K562 (cell line): ENCODE data around the gene CCT4. TPM values are rescaled to one million over a fixed set of nuclear protein-coding genes. Genes with fewer than 3 reads are reported as not detected.
A peak's percentile ranks its signal among the peaks of the same experiment; 100 is the strongest.

Experiments used
- ATF3 ChIP-seq, 2 experiments: fragments of 450-650 bp in 1 of 2; sonication (generic) in 1 of 2; formaldehyde crosslinking in 1 of 2; IDR thresholded peaks in 1 of 2; conservative IDR thresholded peaks in 1 of 2; 2 replicates each; pipeline versions ENCODE4 v1.6.1 to v1.8.1; 2016 to 2023; ENCODE audit warnings: mild to moderate bottlenecking in 2 of 2, moderate library complexity in 2 of 2, inconsistent platforms in 1 of 2, missing genetic modification reagents in 1 of 2
- CREM ChIP-seq: IDR thresholded peaks from 2 replicates; pipeline ENCODE4 v1.6.1; 2014; ENCODE audit warnings: antibody characterized with exemption, low read depth
- CTBP1 ChIP-seq: fragments of 450-650 bp; IDR thresholded peaks from 2 replicates; pipeline ENCODE4 v1.6.1; 2016; ENCODE audit warnings: borderline replicate concordance
- ESRRA ChIP-seq: fragments of 450-650 bp; IDR thresholded peaks from 2 replicates; pipeline ENCODE4 v1.6.1; 2014; ENCODE audit warnings: low read depth, mild to moderate bottlenecking, moderate library complexity, borderline replicate concordance
- GTF2E2 ChIP-seq: fragments of 200-800 bp; sonication (Bioruptor generic); IDR thresholded peaks from 2 replicates; pipeline ENCODE4 v1.6.1; 2016; ENCODE audit warnings: missing genetic modification characterization, missing compliant biosample characterization
- HNRNPUL1 ChIP-seq: fragments of 200-400 bp; formaldehyde crosslinking; IDR thresholded peaks from 2 replicates; pipeline ENCODE4 v1.6.1; 2017; ENCODE audit warnings: low read length
- KDM4B ChIP-seq, 2 experiments: fragments of 450-650 bp in 1 of 2; sonication (generic) in 1 of 2; IDR thresholded peaks; 2 replicates each; pipeline ENCODE4 v1.6.1; 2016 to 2017; ENCODE audit warnings: borderline replicate concordance in 2 of 2, antibody characterized with exemption in 1 of 2, low read depth in 1 of 2, mild to moderate bottlenecking in 1 of 2
- LCOR ChIP-seq: sonication (generic); formaldehyde crosslinking; IDR thresholded peaks from 2 replicates; pipeline ENCODE4 v1.8.0; 2022; ENCODE audit warnings: mild to moderate bottlenecking, missing genetic modification reagents
- MAFG ChIP-seq: fragments of 450-650 bp; conservative IDR thresholded peaks from 2 replicates; pipeline ENCODE4 v1.6.1; 2016; ENCODE audit warnings: missing genetic modification characterization, missing compliant biosample characterization
- MECOM ChIP-seq: fragments of 250-450 bp; sonication (Bioruptor Pico); IDR thresholded peaks from 2 replicates; pipeline ENCODE4 v1.8.0; 2022; ENCODE audit warnings: inconsistent platforms
- POLR2AphosphoS5 ChIP-seq: IDR thresholded peaks from 2 replicates; pipeline ENCODE4 v1.6.1; 2011; ENCODE audit warnings: mild to moderate bottlenecking, low read depth, low read length, moderate library complexity; ENCODE audit not compliant: control insufficient read depth, insufficient read depth
- SMAD2 ChIP-seq: fragments of 150-350 bp; IDR thresholded peaks from 2 replicates; pipeline ENCODE4 v1.6.1; 2014; ENCODE audit warnings: low read depth, mild to moderate bottlenecking, low read length
- TCF7 ChIP-seq: sonication (generic); IDR thresholded peaks from 2 replicates; pipeline ENCODE4 v1.6.1; 2016; ENCODE audit warnings: antibody characterized with exemption, borderline replicate concordance
- ZNF431 ChIP-seq: sonication (generic); formaldehyde crosslinking; IDR thresholded peaks from 2 replicates; pipeline ENCODE4 v1.8.0; 2022; ENCODE audit warnings: mild to moderate bottlenecking, missing genetic modification reagents
- polyA plus RNA-seq, 8 experiments: library from polyadenylated mRNA; depleted of rRNA in 4 of 8; stranded (reverse) in 5 of 8; unstranded in 3 of 8; fragments of >200 nt; fragmentation: Nextera tagmentation in 2 of 8; fragmentation: Illumina TruSeq in 1 of 8; extraction: Ambion mirVana in 2 of 8; extraction: Trizol in 1 of 8; gene quantifications; 2 replicates each; pipeline versions ENCODE4 v1.2.1 to v1.2.3, GENCODE V29; 2011 to 2014; ENCODE audit warnings: inconsistent platforms in 1 of 8, missing spikeins in 1 of 8
- total RNA-seq, 7 experiments: library from RNA; depleted of rRNA in 6 of 7; stranded (reverse); fragments of >200 nt in 6 of 7; fragmentation: Illumina TruSeq in 2 of 7; extraction: Trizol in 2 of 7; gene quantifications; 2 replicates each; pipeline versions ENCODE4 v1.2.1 to v1.2.3, GENCODE V29; 2011 to 2021; ENCODE audit warnings: low replicate concordance in 1 of 7
- TF ChIP-seq, protein P1 (sequence below), 2 experiments: fragments of 450-650 bp; conservative IDR thresholded peaks; 2 replicates each; pipeline ENCODE4 v1.6.1; 2017; ENCODE audit warnings: mild to moderate bottlenecking in 2 of 2, moderate library complexity in 2 of 2
- TF ChIP-seq, protein P2 (sequence below), 2 experiments: IDR thresholded peaks; 2 replicates each; pipeline ENCODE4 v1.6.1; 2011; ENCODE audit warnings: borderline replicate concordance in 1 of 2, control low read depth in 1 of 2, low read depth in 1 of 2, low read length in 1 of 2, mild to moderate bottlenecking in 1 of 2, mixed read lengths in 1 of 2, moderate library complexity in 1 of 2; ENCODE audit not compliant: insufficient read depth in 1 of 2, insufficient read length in 1 of 2, poor library complexity in 1 of 2, severe bottlenecking in 1 of 2; ENCODE audit errors: extremely low read depth in 1 of 2
- TF ChIP-seq, protein P3 (sequence below): fragments of 450-650 bp; IDR thresholded peaks from 2 replicates; pipeline ENCODE4 v1.6.1; 2017; ENCODE audit warnings: mild to moderate bottlenecking, moderate library complexity
- TF ChIP-seq, protein P4 (sequence below): fragments of 200-400 bp; formaldehyde crosslinking; IDR thresholded peaks from 2 replicates; pipeline ENCODE4 v1.6.1; 2017; ENCODE audit warnings: mild to moderate bottlenecking, low read depth, low read length, moderate library complexity

The CCT4 gene
- total and polyA plus RNA-seq, 9 of the 15 experiments (the other 6 are each of a cell fraction or from before 2014, with no cell fraction given), result 101 to 368 (median 303) TPM

- TF ChIP-seq, protein P1, sequence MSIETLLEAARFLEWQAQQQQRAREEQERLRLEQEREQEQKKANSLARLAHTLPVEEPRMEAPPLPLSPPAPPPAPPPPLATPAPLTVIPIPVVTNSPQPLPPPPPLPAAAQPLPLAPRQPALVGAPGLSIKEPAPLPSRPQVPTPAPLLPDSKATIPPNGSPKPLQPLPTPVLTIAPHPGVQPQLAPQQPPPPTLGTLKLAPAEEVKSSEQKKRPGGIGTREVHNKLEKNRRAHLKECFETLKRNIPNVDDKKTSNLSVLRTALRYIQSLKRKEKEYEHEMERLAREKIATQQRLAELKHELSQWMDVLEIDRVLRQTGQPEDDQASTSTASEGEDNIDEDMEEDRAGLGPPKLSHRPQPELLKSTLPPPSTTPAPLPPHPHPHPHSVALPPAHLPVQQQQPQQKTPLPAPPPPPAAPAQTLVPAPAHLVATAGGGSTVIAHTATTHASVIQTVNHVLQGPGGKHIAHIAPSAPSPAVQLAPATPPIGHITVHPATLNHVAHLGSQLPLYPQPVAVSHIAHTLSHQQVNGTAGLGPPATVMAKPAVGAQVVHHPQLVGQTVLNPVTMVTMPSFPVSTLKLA (conservative IDR thresholded peaks at IDR 0.05), result peak; percentile 57 to 83
- TF ChIP-seq, protein P2, sequence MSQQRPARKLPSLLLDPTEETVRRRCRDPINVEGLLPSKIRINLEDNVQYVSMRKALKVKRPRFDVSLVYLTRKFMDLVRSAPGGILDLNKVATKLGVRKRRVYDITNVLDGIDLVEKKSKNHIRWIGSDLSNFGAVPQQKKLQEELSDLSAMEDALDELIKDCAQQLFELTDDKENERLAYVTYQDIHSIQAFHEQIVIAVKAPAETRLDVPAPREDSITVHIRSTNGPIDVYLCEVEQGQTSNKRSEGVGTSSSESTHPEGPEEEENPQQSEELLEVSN (IDR thresholded peaks at IDR 0.05; ENCODE audit: borderline replicate concordance in 1 of 2, extremely low read depth in 1 of 2, insufficient read depth in 1 of 2, insufficient read length in 1 of 2, low read depth in 1 of 2, low read length in 1 of 2, poor library complexity in 1 of 2, severe bottlenecking in 1 of 2), result peak; percentile 25 to 71
- TF ChIP-seq, protein P3, sequence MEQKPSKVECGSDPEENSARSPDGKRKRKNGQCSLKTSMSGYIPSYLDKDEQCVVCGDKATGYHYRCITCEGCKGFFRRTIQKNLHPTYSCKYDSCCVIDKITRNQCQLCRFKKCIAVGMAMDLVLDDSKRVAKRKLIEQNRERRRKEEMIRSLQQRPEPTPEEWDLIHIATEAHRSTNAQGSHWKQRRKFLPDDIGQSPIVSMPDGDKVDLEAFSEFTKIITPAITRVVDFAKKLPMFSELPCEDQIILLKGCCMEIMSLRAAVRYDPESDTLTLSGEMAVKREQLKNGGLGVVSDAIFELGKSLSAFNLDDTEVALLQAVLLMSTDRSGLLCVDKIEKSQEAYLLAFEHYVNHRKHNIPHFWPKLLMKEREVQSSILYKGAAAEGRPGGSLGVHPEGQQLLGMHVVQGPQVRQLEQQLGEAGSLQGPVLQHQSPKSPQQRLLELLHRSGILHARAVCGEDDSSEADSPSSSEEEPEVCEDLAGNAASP, result no peak
- TF ChIP-seq KDM4B (IDR thresholded peaks at IDR 0.05; ENCODE audit: borderline replicate concordance in 2 of 2, low read depth in 1 of 2), result no peak
- peak; percentile 36; the same call in 1 of the 2 replicates for TF ChIP-seq LCOR (CRISPR knock-in tag)
- TF ChIP-seq ESRRA, result peak; percentile 55; the same call in 1 of the 2 replicates
- peak; percentile 59 for TF ChIP-seq CREM
- TF ChIP-seq MAFG, result no peak
- 0 out of 2 replicates have a peak, but pooled peaks have one; percentile 64 for TF ChIP-seq TCF7
- TF ChIP-seq SMAD2, result no peak
- no peak for TF ChIP-seq MECOM (CRISPR knock-in tag)
- TF ChIP-seq POLR2AphosphoS5, result peak; percentile 31; the same call in 1 of the 2 replicates
- no peak for TF ChIP-seq HNRNPUL1
- peak; percentile 65; the same call in 1 of the 2 replicates for TF ChIP-seq CTBP1
- no peak for TF ChIP-seq ZNF431 (CRISPR knock-in tag)
- TF ChIP-seq, protein P4, sequence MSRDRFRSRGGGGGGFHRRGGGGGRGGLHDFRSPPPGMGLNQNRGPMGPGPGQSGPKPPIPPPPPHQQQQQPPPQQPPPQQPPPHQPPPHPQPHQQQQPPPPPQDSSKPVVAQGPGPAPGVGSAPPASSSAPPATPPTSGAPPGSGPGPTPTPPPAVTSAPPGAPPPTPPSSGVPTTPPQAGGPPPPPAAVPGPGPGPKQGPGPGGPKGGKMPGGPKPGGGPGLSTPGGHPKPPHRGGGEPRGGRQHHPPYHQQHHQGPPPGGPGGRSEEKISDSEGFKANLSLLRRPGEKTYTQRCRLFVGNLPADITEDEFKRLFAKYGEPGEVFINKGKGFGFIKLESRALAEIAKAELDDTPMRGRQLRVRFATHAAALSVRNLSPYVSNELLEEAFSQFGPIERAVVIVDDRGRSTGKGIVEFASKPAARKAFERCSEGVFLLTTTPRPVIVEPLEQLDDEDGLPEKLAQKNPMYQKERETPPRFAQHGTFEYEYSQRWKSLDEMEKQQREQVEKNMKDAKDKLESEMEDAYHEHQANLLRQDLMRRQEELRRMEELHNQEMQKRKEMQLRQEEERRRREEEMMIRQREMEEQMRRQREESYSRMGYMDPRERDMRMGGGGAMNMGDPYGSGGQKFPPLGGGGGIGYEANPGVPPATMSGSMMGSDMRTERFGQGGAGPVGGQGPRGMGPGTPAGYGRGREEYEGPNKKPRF, result no peak
- TF ChIP-seq GTF2E2 (tag), result no peak
- no peak for TF ChIP-seq ATF3 (IDR thresholded peaks at IDR 0.05)
- TF ChIP-seq ATF3 (CRISPR knock-in tag; conservative IDR thresholded peaks at IDR 0.05), result no peak
Measured at GRCh38 chr2:61905372-61906185, 17.1 kb upstream of the CCT4 start, which contains the start of gene COMMD1 (continued).
